GM18951 (cell line): ENCODE data around the gene SPTBN1.

ENCODE experiments used
- POLR2A ChIP-seq: IDR thresholded peaks from 4 replicates; pipeline ENCODE4 v1.6.1; 2011; ENCODE audit warnings: mild to moderate bottlenecking; ENCODE audit not compliant: insufficient read length, insufficient read depth; ENCODE audit errors: extremely low read depth
- in situ Hi-C: fragments of 300-500 bp; cut with MboI; formaldehyde crosslinking; loops from one replicate; pipeline ENCODE4 v1.12.0; 2022; ENCODE audit warnings: low sequenced_read_pairs, mixed read lengths, inconsistent platforms; ENCODE audit not compliant: unreplicated experiment

The SPTBN1 gene

DNA sequence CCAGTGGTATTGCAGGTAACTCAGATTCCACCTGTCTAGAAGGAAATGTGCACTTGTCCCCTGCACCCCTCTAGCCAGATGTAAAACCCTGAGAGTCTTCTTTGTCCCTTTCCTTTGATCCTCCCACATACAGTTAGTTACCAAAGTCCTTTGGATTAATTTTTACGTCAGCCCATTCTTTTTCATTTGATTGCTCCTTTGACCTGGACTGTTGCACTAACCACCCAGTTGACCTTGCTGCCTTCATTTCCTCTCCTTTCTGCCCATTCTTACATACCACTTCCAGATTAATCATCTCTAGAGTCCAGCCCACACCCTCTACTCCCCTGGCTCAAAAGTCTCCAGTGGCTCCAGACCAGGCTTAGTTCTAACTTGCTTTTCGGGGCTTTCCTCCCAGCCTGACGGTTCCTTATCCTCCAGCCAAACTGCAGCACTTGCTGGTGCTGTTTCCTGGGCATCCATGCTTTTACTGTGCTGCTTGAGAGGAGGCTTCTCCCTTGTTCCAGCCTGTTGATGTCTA is 99.3 kb downstream of the SPTBN1 start:
- TF ChIP-seq POLR2A = no peak
- in situ Hi-C loops = no loop called here

DNA sequence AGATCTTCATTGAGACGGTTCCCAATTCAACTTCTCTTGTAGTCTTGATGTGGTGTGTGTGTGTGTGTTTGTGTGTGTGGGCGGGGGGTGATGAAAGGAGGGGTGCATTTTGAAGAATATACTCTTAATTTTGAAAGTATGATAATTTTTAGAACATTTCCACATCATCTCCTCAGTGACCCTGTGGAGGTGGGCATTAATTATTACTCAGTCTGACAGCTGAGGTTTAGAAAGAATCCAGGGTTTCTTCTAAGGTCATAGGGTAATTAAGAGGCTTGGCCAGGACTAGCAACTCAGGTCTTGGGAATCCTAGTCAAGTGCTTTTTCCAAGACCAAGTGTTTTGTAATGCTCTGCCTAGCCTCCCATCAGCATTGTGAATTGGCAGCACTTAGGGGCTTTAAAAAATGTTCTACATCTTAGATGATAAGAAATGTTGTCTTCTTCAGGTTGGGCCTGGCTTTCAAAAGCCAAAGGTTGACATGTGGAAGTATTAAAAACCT is 100.5 kb downstream of the SPTBN1 start:
- TF ChIP-seq POLR2A = no peak

DNA sequence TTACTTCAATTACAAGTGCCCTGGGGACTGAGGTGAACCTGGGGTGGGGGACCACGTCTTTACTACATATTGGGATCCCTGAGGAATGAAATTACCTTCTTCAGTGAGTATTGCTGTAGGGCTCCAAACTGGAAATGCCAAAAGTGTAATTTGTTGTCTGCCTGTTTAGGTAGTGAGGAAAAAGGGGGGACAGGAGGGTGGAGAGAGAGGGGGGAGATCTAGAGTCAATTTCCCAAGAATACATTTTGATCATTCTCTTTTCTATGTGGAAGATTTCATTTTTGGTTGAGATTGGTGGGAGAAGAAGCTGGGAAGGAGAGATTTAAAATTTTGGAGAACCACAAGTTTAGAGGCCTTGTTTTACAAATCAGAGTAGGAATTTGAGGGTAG is 101.1 kb downstream of the SPTBN1 start:
- no peak for TF ChIP-seq POLR2A
- in situ Hi-C loops = no loop called here

More for the DNA sequence above, 100.5 kb downstream of the SPTBN1 start:
- in situ Hi-C loops = no loop called here

DNA sequence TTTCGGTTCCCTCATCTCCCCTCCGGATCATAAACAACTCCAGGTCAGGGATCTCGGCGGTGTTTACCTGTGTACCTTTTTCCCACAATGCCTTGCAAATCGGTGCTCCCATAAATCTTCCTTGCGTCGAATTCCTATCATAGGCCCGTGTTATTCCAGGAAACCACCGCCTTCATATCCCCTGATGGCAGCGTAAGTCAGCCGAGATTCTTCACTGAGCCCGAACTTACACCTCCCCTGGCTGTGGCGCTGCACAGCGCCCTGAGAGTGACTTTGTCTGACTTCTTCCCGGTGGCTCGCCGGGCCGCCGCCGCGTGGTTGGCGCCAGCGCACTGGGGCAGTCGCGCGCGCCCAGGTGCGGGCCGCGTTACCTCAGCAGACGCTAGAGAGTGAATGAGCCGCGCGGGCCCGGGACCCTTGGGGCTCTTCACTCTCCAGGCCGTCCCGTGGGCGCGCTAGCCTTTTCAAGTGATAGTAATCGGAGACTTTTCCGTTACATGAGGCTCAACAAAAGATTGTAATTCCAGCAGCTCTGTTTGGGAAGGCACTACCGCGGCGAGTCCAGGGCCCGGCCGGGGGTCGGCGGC is 101.6 kb downstream of the SPTBN1 start:
- in situ Hi-C loops = no loop called here
- TF ChIP-seq POLR2A = peak; percentile 39

DNA sequence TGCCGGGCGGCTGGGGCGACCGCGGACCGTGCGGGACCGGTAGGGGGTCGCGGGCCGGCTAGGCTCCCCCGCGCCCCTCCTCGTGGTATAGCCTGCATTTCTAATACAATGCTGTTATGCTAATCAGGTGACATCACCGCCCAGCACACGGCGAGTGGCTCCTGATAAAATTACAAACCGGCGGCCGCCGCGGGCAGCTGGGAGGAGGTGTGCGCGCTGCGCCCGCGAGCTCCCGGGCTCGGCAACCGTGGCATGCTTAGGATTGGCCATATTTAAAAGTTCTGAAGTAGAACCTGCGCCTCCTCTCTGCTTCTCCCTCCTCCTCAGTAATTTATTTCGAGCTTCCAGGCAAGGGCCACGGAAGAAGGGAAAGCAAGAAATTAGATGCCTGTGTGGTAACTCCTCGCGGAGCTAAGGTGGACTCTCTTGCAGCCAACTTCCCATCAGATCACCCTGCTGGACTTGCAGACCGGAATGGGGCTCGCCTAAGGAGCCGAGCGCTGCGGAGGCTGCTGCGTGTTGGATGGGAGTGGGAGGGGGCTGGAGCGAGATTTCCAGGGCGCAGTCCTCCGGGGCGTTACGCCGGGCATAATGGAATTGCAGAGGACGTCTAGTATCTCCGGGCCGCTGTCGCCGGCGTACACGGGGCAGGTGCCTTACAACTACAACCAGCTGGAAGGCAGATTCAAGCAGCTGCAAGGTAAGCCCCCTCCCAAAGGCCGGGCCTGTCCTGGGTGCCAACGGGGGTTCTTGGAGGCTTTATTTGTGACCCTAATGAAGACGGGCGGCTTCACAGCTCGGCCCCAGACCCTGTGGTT is 102.3 kb downstream of the SPTBN1 start:
- peak; percentile 71 for TF ChIP-seq POLR2A
- in situ Hi-C loops = no loop called here

DNA sequence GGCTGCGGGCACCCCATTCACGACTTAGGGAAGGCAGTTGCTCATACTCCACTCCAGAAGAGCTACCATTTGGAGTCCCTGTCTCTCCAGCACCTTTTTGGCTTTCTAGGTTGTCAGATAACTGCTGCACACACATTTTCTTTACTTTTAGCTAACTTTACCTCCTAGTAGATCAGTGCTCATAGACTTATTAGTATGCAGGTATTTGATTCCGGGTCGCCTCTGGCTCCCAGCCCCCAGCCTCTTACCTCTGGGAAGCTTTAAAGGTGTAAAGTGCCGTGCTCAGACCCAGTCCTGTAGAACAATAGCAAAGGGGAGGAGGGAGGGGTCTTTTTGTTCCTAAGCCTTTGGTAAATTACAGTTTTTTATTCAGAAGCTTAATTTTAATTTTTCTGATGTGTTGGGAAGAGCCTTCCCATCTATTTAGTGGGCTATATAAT is 102.9 kb downstream of the SPTBN1 start:
- in situ Hi-C loops = no loop called here
- no peak for TF ChIP-seq POLR2A

DNA sequence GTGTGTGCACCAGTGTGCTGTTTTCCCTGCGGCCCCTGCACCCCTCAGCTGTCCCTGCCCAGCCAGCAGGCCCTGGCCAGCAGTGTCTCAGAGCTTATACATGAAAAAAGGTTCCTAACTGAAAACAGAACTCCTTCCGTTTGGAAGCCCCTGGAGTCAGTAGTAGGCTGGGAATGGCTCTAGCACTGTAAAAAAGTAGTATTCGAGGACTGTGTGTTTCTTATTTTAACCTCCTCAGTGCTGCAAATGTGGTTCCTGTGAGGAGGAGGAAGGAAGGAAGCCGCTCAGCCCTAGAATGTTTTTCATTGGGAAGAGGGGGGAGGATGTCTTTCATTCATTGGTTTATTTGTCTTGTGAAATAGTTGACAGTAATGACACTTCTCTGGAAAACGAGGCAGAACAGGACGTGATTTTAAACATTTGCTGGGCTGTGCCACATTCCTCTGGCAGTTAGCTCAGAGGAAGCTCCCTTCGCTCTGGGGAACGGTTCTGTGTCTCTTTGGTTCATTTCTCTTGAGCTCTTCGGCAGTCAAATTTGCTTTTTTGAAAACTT is 103.5 kb downstream of the SPTBN1 start:
- in situ Hi-C loops = no loop called here

DNA sequence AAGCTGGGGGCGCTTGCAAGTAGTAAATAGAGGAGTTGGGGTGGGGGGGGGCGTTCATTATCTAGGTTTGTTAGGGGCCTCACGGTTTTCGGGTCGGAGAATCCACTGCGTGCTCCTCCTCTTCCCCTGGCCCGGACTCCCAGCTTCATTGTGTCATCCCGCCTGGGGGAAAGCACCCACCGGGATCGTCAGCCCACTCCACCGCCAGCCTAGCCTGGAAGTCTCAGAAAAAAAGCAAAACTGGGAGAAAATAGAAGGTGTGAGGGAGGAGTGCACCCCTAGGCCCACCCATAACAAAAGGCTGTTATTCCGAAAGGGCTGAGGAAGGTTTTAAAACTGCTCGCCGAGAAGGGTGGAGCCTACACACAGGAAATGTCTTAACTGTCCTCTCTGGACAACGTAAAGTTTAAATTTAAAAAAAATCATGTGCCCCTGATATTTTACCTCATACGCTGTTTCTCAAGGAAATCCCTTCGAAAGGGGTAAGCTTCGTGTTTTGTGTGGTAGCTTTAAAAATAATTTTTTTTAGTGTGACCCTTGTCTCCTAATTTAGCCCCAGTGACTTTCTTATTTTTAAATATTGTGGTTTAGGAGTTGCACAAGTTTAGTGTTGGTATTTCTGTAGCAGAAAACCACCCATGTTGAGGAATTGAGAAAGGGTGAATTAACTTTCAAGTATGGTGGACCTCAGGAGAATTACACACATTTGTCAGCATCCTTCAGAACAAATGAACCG is 104.2 kb downstream of the SPTBN1 start:
- peak; percentile 69 for TF ChIP-seq POLR2A
- in situ Hi-C loops = no loop called here

More for the DNA sequence above, 103.5 kb downstream of the SPTBN1 start:
- no peak for TF ChIP-seq POLR2A

DNA sequence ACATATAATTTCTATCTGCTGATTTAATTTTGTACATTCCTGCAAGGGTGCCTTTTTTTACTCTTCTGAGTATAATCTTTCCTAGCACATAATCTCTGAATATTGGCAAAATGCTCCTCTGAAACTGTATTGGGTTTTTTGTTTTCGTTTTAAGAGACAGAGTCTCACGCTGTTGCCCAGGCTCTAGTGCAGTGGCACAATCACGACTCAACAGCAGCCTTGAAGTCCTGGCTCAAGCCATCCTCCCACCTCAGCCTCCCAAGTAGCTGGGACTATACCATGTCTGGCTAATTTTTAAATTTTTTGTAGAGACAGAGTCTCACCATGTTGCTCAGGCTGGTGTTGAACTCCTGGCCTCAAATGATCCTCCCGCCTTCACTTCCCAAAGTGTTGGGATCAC is 104.9 kb downstream of the SPTBN1 start:
- TF ChIP-seq POLR2A = no peak
- in situ Hi-C loops = no loop called here

DNA sequence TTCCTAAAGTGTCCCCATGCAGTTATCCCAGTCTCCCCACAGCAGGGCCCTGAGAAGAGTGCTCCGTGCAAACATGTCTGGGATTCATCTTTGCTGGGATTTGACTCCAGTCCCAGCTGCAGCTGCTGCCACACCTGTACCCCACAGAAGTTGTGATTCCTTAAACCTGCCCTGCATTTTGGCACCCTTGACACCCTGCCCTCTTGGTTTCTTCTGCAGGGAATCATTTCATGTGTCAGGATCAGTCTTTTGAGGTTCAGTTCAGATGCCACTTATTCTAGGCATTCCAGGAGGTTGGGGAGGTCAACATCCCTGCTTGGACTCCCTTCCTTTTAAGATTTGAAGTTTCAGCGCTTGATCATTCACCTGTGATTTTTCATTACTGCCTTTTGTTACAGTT is 108.3 kb downstream of the SPTBN1 start:
- in situ Hi-C loops = no loop called here

DNA sequence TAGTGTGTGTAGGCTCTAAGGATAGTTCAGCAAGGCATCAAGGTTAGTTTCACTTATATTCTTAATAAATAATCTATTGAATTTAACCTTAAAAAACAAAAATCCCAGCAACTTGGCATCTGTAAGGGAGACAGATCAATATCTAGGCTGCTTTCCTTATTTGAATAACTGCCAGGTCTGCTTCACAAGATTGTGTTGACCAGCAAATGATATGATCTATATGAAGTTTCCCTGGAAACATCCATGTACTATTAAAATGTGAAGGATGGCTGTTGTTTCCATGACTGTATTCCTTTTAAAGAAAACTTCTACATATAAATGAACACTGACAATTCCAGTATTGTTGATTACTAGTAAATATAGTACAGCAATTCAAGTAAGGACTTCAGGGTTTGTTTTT is 109.4 kb downstream of the SPTBN1 start:
- in situ Hi-C loops = no loop called here
- no peak for TF ChIP-seq POLR2A

More for the DNA sequence above, 108.3 kb downstream of the SPTBN1 start:
- TF ChIP-seq POLR2A = no peak

DNA sequence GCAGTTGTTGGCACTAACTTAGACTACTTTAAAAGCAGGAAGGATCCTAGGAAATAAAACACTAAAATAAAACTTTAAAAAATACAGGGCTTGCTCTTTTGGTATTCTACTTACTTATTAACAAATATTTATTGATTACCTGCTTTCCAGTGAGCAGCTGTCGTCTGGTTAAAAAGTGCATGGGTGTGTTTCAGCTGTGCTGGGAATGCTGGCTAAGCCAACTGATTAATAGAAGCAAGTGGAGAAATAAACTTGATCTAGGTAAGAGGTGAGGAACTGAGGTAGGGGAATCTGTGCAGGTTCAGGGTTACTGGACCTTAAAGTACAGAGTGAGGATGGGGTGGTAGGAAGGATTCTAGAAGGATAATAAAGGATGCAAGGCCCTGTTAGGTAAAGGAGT is 110.8 kb downstream of the SPTBN1 start:
- in situ Hi-C loops = no loop called here

DNA sequence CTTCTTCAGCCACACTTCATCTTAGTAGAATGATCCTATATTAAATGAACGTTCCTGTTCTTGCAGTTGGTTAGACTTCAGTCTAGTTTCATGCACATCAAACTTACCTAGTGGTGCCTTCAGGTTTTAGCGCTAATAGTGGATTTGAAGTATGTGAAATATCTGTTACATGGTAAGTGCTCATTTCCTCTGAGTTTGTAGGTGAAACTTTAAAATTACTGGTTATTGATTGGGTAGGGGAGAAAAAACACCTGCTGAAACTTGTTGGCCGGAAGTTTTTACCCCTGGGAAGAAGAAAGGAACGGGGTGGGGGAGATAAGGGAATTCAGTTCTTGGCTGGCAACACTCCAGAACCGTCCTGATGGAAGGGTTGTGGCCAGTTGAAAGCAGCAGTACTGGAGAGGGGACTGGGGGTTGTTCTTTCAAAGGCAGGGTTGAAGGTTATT is 112.8 kb downstream of the SPTBN1 start:
- no peak for TF ChIP-seq POLR2A
- in situ Hi-C loops = no loop called here

More for the DNA sequence above, 110.8 kb downstream of the SPTBN1 start:
- TF ChIP-seq POLR2A = no peak
